ENCODE results near the gene UBTF.

DNA sequence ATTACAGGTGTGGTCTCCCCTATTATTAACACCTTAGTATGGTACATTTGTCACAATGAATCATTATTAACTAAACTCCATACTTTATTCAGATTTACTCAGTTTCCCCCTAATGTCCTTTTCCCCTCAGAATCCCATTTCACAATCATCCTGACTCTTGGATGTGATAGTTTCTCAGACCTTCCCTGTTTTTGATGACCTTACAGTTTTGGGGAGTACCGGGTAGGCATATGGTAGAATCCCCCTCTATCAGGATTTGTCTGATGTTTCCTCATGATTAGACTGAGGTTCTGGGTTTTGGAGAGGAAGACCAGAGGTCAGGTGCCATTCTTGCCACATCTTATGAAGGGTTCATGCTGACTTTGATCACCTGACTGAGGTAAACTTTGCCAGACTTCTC is 55.0 kb downstream of the UBTF start:
- TF ChIP-seq, protein P1, sequence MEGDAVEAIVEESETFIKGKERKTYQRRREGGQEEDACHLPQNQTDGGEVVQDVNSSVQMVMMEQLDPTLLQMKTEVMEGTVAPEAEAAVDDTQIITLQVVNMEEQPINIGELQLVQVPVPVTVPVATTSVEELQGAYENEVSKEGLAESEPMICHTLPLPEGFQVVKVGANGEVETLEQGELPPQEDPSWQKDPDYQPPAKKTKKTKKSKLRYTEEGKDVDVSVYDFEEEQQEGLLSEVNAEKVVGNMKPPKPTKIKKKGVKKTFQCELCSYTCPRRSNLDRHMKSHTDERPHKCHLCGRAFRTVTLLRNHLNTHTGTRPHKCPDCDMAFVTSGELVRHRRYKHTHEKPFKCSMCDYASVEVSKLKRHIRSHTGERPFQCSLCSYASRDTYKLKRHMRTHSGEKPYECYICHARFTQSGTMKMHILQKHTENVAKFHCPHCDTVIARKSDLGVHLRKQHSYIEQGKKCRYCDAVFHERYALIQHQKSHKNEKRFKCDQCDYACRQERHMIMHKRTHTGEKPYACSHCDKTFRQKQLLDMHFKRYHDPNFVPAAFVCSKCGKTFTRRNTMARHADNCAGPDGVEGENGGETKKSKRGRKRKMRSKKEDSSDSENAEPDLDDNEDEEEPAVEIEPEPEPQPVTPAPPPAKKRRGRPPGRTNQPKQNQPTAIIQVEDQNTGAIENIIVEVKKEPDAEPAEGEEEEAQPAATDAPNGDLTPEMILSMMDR (IDR thresholded peaks at IDR 0.05), result no peak
- TF ChIP-seq POLR2A (IDR thresholded peaks at IDR 0.05), result no peak
- no peak for TF ChIP-seq POLR2AphosphoS5 (IDR thresholded peaks at IDR 0.05; ENCODE audit: insufficient read depth in 1 of 2, low read depth in 1 of 2)

Measured in vagina (tissue), 2 donors.